Lung (tissue), 12 donors: ENCODE results near the gene FZD2. TPM values are rescaled to one million over a fixed set of nuclear protein-coding genes. Genes with fewer than 3 reads are reported as not detected.

Source experiments
- ATAC-seq: fragments of 200-7000 bp; cut with Tn5 transposase; one replicate; pipeline ENCODE4 v1.9.1; 2020; ENCODE audit warnings: moderate number of reproducible peaks; ENCODE audit not compliant: insufficient read depth, low FRiP score
- DNase-seq, 3 donors: peaks; one replicate each; pipeline ENCODE4 v3.0.0-alpha.2; 2013 to 2017
- H3K27ac ChIP-seq, 2 donors: one replicate each; pipeline ENCODE4 v1.5.1; 2013; ENCODE audit warnings: mild to moderate bottlenecking in 2 of 2, moderate library complexity in 2 of 2, control low read depth in 1 of 2, inconsistent platforms in 1 of 2, low read depth in 1 of 2, low read length in 1 of 2
- H3K27me3 ChIP-seq, 3 donors: one replicate each; pipeline ENCODE4 v1.5.1; 2013; ENCODE audit warnings: low read length in 2 of 3; ENCODE audit not compliant: control insufficient read depth in 3 of 3, insufficient read depth in 3 of 3
- H3K36me3 ChIP-seq, 4 donors: one replicate each; pipeline ENCODE4 v1.5.1; 2013; ENCODE audit warnings: low read length in 4 of 4, mild to moderate bottlenecking in 1 of 4, moderate library complexity in 1 of 4; ENCODE audit not compliant: control insufficient read depth in 4 of 4, insufficient read depth in 4 of 4
- H3K4me1 ChIP-seq, 5 donors: one replicate each; pipeline ENCODE4 v1.5.1; 2013; ENCODE audit warnings: low read length in 5 of 5, mild to moderate bottlenecking in 2 of 5, moderate library complexity in 1 of 5; ENCODE audit not compliant: control insufficient read depth in 5 of 5, insufficient read depth in 5 of 5
- H3K4me3 ChIP-seq: one replicate; pipeline ENCODE4 v1.5.1; 2013; ENCODE audit warnings: mild to moderate bottlenecking, control low read depth, moderate library complexity
- H3K9ac ChIP-seq, 2 donors: one replicate each; pipeline ENCODE4 v1.5.1; 2013; ENCODE audit warnings: low read length in 2 of 2, control low read depth in 1 of 2; ENCODE audit not compliant: insufficient read depth in 1 of 2
- H3K9me3 ChIP-seq, 4 donors: one replicate each; pipeline ENCODE4 v1.5.1; 2013; ENCODE audit warnings: low read length in 3 of 4, mild to moderate bottlenecking in 1 of 4, moderate library complexity in 1 of 4; ENCODE audit not compliant: control insufficient read depth in 4 of 4, insufficient read depth in 3 of 4
- WGBS, 2 donors: extraction: QIAGEN DNeasy Blood & Tissue Kit; methylation state at CpG; one replicate each; pipeline ENCODE4 v1.1.7; 2013; 5-methylcytosine and 5-hydroxymethylcytosine counted together
- polyA plus RNA-seq, 2 donors: library from polyadenylated mRNA; stranded (reverse); fragments of 200-250 nt; gene quantifications; one replicate each; pipeline ENCODE4 v1.2.1, GENCODE V29; 2013
- total RNA-seq, 2 donors: library from RNA; depleted of rRNA in 1 of 2; stranded (reverse); fragments of >200 nt in 1 of 2; gene quantifications; one replicate each; pipeline ENCODE4 v1.2.1, GENCODE V29; 2014 to 2021
- TF ChIP-seq, protein P1 (sequence below): IDR thresholded peaks from 2 replicates; pipeline ENCODE4 v1.5.1; 2012; ENCODE audit warnings: mild to moderate bottlenecking; ENCODE audit errors: control extremely low read depth, extremely low read depth
- donor health status: control.
- donor health status: control.
- donor health status: Bipolar disorder and iron deficiency.
- donor health status: healthy.
- donor health status: DM: yes; HTN: yes; CAD: no.

Gene FZD2
- total and polyA plus RNA-seq, 4 donors, result 3.8 to 14.1 (median 6.9) TPM

DNA sequence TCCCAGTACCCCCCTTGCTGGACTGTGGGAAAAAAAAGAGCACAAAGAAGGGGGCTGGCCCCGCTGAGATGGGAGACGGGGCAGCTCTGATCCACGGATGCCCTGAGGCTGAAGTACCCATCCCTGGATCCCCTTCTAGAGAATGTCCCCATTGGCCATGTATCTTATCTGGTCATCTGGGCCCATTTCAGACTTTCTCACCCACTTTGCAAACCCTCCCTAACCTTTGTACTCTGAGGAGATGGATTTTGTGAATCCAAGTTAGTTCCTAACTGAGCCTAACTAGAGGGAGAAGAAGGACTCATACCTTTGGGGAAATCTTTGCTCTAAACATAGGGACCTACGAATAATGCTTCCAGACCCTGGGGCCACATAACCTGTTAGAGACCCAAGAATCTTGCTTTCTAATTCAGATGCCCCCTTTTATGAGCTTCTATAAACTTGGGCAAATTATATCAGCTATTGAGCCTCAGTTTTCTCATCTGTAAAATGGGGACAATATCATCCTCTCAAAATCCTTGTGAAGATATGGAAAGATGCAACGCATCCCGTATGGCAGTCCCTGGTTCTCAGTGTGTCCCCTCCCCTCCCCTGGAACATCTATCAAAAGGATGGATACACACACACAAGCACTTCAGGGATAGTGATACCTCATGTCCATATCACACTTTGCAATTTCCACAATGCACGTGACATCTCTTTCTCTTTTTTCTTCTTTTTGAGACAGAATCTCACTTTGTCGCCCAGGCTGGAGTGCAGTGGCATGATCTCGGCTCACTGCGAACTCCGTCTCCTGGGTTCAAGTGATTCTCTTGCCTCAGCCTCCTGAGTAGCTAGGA is 16.8 kb upstream of the FZD2 start:
- Histone ChIP-seq H3K9ac (no peak overlapping the region), H3K9me3 (peaks cover 0 to 2% (median 0%) of the 10 kb centered on the region in 4 donors), H3K4me3 (no peak overlapping the region), H3K4me1 (peaks cover 0 to 43% (median 8%) of the 10 kb centered on the region in 5 donors), H3K36me3 (no peaks in the 10 kb centered on the region), H3K27me3 (no peaks in the 10 kb centered on the region), H3K27ac (no peak overlapping the region)
- DNase-seq, result no peak
- ATAC-seq, result no peak
- TF ChIP-seq, protein P1, sequence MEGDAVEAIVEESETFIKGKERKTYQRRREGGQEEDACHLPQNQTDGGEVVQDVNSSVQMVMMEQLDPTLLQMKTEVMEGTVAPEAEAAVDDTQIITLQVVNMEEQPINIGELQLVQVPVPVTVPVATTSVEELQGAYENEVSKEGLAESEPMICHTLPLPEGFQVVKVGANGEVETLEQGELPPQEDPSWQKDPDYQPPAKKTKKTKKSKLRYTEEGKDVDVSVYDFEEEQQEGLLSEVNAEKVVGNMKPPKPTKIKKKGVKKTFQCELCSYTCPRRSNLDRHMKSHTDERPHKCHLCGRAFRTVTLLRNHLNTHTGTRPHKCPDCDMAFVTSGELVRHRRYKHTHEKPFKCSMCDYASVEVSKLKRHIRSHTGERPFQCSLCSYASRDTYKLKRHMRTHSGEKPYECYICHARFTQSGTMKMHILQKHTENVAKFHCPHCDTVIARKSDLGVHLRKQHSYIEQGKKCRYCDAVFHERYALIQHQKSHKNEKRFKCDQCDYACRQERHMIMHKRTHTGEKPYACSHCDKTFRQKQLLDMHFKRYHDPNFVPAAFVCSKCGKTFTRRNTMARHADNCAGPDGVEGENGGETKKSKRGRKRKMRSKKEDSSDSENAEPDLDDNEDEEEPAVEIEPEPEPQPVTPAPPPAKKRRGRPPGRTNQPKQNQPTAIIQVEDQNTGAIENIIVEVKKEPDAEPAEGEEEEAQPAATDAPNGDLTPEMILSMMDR, result no peak
- 87 to 88% methylated on average over 11 of the region's 11 CpGs for WGBS, 2 donors

DNA sequence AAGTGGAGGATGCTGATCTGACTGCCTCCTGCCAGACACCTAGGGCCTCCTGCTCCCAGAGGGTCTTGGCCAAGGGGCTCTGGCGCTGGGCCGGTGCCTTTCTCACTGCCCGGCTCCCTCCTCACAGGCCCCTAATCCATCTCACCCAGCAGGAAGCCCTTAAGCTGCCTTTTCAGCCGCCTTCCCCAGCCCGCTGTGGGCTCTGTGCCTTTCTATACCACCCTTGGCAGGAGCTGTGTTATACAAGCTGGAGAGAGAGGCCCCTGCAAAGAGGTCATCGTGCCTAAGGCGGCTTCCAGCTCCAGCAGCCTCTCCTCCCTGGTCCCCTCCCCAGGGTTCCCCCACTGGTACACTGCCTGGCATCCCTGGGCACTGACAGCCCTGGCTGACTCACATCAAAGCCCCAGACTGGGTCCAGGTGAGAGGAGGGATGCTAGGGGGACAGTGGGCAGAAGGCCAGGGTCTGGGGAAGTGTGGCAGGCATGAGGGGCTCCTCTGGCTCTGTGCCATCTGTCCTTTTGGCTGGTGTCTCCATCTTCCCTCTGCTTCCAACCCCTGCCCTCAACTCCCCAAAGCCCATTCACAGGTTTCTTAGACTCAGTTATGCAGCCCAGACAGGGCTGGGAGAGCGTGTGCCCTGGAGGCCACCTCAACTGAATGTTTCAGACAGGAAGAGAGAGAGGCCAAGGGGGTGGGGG is 15.3 kb upstream of the FZD2 start:
- Histone ChIP-seq H3K4me3 (no peak overlapping the region), H3K9me3 (peaks cover 0 to 3% (median 0%) of the 10 kb centered on the region in 4 donors), H3K27ac (no peak overlapping the region), H3K4me1 (peaks cover 0 to 33% (median 8%) of the 10 kb centered on the region in 5 donors), H3K9ac (no peak overlapping the region), H3K27me3 (no peaks in the 10 kb centered on the region), H3K36me3 (no peaks in the 10 kb centered on the region)
- ATAC-seq (no peak), DNase-seq (peak; percentile 48 to 63 (median 51))
- WGBS, 2 donors, result 51 to 63% methylated on average over 8 of the region's 8 CpGs
- TF ChIP-seq, protein P1, result no peak

DNA sequence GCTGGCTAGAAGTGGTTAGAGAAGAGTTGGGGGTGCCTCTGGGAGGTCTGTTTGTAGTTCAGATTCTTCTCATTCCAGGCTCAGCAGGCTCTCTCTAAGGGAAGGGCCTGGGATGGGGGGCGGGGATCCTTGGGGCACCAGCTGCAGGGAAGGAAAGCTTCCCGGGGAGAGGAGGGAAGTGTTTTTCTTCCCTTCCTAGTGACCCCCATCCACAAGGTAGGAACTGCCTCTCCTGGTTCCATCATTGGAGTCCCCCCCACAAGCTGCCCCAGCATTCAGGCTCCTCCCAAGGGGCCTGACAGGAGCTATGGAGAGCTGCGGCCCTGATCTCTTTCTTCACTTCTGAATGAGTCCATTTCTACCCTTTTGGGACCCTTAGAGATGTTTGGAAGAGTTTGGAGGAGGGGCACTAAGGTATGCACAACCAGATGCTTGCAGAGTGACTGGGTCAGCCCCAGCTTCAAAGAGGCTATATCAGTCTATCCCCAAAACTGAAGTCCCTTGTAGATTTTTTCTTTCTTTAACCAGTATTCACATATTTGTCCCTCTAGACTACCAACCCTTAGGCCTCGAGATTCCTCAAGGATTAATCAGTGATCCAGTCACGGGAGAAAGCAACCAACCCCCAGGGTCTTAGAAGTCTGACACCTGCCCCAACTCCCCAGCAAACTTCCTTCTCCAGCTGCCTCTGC is 13.9 kb upstream of the FZD2 start:
- H3K4me3 ChIP-seq, result no peak overlapping the region
- no peaks in the 10 kb centered on the region for H3K27me3 ChIP-seq
- peaks cover 0 to 43% (median 8%) of the 10 kb centered on the region in 5 donors for H3K4me1 ChIP-seq
- 51 to 72% methylated on average over 5 of the region's 5 CpGs for WGBS, 2 donors
- peak overlapping the region in 1 of 2 donors; percentile 65 for H3K27ac ChIP-seq
- peak overlapping the region in 1 of 2 donors; percentile 19 for H3K9ac ChIP-seq
- peaks cover 0 to 3% (median 0%) of the 10 kb centered on the region in 4 donors for H3K9me3 ChIP-seq
- no peaks in the 10 kb centered on the region for H3K36me3 ChIP-seq
- TF ChIP-seq, protein P1, result no peak
- ATAC-seq (peak; percentile 41), DNase-seq (peak; percentile 90 to 92 (median 91))
